HFF-Myc (cell line): ENCODE measurements around the gene WIPF2.
A peak's percentile ranks its signal among the peaks of the same experiment; 100 is the strongest.

Experiments
- DNase-seq: peaks from one replicate; pipeline ENCODE4 v3.0.0-alpha.2; 2011; ENCODE audit warnings: low read depth; ENCODE audit errors: extremely low read depth
- H3K4me3 ChIP-seq: replicated peaks from 2 replicates; pipeline ENCODE4 v1.5.1; 2011; ENCODE audit warnings: low read depth, mild to moderate bottlenecking, control low read depth, low read length
- TF ChIP-seq, protein P1 (sequence below): IDR thresholded peaks from 2 replicates; pipeline ENCODE4 v1.5.1; 2012; ENCODE audit warnings: mild to moderate bottlenecking, low read depth, low read length, control low read depth; ENCODE audit errors: missing control alignments

WIPF2 gene

DNA sequence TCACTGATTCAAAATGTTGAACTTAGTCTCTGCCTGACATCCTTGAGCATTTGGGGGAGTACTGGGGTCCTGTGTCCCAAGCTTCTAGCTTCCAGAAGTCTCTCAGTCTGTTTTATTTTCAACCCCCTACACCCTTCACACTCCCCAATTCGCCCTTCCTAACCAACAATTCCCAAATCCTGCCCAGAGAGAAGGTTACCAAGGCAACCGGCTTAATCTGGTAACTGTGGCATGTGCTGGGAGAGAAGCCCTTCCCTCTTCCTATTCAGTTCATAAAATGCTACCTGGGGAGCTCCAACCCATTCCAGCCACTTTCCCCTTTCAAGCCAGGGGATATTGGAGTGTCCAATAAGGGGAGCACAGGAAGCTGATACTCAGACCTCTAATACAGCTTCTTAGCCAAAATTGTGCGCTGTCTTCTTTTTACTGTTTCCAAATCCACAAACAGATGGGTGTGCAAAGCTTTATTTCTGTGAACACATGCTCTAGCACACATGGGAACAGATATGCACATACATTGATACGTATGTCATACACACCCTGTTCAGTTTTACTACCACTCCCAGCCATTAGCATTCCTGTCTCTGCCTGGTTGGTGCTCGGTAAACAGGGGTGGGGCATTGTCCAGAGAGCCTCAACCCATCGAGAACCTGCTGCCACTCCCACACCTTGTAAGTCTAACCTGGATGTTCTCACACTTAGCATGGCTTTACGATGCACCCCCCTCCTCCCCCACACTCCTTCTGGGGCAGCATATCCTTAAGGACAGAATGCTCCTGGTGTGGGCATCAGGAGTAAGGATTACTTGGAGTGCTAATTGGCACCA, 43.0 kb upstream of the WIPF2 start:
- no peak for DNase-seq
- H3K4me3 ChIP-seq = no peak overlapping the region
- TF ChIP-seq, protein P1, sequence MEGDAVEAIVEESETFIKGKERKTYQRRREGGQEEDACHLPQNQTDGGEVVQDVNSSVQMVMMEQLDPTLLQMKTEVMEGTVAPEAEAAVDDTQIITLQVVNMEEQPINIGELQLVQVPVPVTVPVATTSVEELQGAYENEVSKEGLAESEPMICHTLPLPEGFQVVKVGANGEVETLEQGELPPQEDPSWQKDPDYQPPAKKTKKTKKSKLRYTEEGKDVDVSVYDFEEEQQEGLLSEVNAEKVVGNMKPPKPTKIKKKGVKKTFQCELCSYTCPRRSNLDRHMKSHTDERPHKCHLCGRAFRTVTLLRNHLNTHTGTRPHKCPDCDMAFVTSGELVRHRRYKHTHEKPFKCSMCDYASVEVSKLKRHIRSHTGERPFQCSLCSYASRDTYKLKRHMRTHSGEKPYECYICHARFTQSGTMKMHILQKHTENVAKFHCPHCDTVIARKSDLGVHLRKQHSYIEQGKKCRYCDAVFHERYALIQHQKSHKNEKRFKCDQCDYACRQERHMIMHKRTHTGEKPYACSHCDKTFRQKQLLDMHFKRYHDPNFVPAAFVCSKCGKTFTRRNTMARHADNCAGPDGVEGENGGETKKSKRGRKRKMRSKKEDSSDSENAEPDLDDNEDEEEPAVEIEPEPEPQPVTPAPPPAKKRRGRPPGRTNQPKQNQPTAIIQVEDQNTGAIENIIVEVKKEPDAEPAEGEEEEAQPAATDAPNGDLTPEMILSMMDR = no peak

DNA sequence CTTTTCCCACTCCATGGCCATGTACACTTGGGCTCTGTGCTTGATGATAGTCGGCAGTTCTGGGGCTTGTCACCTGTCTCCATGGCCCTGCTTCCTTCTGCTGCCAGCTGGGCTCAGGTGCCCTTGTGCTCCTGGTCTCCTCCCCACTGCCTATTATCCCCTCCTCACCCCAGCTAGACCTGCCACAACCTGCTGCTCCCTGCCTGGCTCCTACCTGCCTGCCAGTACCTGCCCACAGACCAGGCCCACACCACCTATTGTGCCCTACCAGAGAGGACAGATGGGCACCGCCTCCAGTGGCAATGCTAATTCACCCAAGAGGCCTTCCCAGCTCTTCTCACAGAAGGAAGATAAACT, 42.4 kb upstream of the WIPF2 start:
- TF ChIP-seq, protein P1 = no peak
- DNase-seq = no peak
- H3K4me3 ChIP-seq = no peak overlapping the region

DNA sequence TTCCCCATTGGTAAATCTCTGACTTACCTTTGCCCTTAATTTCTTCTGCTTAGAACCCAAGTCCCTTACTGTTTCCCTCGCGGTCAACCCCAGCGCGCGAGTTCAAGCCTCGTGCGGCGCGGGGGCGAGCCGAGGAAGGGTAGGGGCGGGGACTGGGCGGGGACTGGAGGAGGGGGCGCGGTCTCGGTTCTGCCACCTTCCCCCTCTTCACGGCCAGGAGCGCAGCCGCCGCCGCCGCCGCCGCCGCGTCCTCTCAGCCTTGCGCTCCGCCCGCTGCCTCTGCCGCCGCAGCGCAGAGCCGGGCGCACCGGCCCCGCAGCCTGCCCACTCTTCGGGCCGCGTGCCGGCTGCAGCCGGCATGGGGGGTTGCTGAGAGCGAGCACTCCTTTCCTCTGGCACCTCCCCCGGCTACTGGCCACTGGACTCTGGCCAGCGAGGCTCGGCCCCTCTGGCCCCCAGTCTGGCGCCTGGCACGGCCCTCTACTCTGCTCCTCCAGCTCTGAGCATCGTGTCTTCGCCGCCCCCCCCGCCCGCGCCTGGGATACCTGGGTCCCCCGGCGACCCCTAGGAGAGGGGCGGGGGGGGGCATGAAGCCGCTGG, 41.7 kb upstream of the WIPF2 start, which contains the start of gene RAPGEFL1:
RAPGEFL1 (plus strand) TSS at position 196 of the 600 bp plus-strand sequence; CDS start at position 588, 392 bp downstream.
- TF ChIP-seq, protein P1 = no peak
- H3K4me3 ChIP-seq = peak within 1 kb of the TSS; percentile 42
- no peak for DNase-seq

DNA sequence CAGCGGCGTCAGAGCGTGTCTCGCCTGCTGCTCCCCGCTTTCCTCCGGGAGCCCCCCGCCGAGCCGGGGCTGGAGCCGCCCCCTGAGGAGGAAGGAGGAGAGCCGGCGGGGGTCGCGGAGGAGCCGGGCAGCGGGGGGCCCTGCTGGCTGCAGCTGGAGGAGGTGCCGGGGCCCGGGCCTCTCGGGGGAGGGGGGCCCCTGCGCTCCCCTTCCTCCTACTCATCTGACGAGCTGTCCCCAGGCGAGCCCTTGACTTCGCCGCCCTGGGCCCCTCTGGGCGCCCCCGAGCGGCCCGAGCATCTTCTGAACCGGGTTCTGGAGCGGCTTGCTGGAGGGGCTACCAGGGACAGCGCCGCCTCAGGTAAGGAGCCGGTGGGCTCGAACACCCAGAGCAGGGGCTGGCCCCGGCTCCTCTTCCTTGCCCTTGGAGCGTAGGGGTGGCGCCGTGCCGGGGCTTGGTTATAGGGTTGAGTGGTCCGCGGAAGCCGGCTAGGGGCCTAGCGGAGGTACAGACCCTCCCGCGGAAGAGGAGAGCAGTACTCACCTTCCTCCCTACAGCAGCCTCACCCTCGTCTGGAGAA, 41.0 kb upstream of the WIPF2 start:
- peak overlapping the region; percentile 42 for H3K4me3 ChIP-seq
- DNase-seq = no peak
- TF ChIP-seq, protein P1 = no peak

DNA sequence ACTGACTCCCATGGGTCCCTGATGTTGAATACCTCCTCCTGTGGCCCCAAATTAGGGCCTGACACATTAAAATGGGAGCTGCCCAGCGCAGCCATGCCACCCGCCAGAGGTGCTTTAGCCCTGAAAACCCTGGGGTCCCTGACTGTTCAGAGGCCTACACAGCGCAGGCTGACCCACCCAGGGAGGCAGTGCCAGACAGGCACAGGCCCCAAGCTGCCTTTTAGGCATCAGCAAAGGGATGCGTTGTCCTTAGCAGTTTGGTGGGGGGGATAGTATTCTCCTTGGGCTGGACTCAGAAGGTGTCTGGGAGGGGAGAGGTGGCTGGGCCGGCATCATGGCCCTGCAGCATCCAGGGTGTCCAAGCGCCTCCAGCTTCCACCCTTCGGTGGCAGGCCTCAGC, 40.4 kb upstream of the WIPF2 start:
- DNase-seq = no peak
- H3K4me3 ChIP-seq = no peak overlapping the region
- TF ChIP-seq, protein P1 = no peak

DNA sequence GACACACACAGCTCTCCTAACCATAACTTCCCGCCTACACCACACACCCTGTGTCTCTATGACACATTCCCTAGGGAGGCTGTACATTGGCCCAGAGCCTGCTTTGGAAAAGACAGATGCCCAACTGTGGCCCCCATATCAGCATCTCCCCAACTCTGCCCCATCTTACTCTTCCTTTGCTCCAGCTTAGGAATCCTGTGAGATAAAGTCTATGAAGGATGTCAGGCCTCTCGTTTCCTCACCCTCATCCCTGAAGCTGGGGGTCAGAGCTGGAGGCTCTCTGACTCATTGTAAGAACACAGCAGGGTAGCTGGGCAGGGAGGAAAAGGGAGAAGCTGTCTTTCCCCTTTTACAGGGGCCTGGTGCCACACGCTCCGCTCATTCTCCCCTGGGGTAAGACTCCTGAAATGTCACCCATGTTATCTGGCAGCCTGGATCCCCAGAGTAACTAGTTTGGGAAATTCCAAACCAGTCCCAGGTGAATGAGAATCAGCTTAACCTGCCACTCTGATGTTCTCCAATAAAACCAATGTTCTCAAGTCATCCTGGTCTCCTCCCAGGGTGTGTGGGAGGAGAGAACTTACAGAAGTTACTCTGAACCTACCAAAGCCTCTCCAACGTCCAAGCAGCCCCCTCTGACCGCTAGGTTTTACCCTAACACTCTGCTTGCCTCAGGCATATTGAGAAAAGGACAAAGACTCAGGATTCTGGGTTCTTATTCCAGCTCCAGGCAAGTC, 39.0 kb upstream of the WIPF2 start:
- H3K4me3 ChIP-seq = no peak overlapping the region
- TF ChIP-seq, protein P1 = no peak
- no peak for DNase-seq
